ENCODE data around the gene ERC1. TPM values are rescaled to one million over a fixed set of nuclear protein-coding genes. Genes with fewer than 3 reads are reported as not detected.

The ERC1 gene
- total and polyA plus RNA-seq, 2 experiments from 2014 or later = 18.4 to 29.7 TPM

DNA sequence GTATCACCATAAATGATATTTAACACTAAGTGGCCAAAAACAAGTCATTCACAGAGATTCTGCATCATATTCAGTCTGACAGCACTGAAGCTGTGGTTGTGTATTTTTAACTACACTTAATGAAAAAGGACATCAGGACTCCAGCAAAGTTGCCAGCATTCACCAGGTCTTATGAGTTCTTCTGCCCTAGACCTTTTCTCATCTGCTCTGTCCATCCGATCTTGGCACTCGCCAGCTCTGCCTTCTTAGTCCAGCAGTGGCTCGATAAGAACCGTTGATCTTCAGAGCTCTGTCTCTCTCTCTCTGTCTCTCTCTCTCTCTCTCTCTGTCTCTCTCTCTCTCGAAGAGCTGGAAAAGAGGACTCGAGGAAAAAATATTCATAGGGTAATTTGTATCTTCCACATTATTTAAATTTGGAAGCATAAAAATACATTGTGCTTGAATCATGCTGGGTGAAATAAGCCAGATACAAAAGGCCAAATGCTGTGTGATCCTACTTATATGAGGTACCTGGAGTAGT lies 371.2 kb downstream of the ERC1 start:
- Histone ChIP-seq H3K4me1 (ENCODE audit: insufficient read depth) (no peaks in the 10 kb centered on the region), H3K4me2 (no peak overlapping the region), H3K27ac (no peak overlapping the region), H3K27me3 (no peaks in the 10 kb centered on the region), H3K79me2 (no peaks in the 10 kb centered on the region), H3K9me3 (ENCODE audit: low read depth) (no peaks in the 10 kb centered on the region), H3K9me2 (replicated peaks; ENCODE audit: insufficient read depth) (no peaks in the 10 kb centered on the region), H3K4me3 (no peak overlapping the region), H3K36me3 (replicated peaks; ENCODE audit: insufficient read depth, low read depth) (no peaks in the 10 kb centered on the region), H4K20me1 (ENCODE audit: insufficient read depth, poor library complexity, severe bottlenecking) (no peaks in the 10 kb centered on the region), H2AFZ (no peak overlapping the region)
- DNase-seq (ENCODE audit: low spot score) = no peak
- no peak for TF ChIP-seq EZH2 (IDR thresholded peaks at IDR 0.05; ENCODE audit: borderline replicate concordance)
- TF ChIP-seq, protein P1, sequence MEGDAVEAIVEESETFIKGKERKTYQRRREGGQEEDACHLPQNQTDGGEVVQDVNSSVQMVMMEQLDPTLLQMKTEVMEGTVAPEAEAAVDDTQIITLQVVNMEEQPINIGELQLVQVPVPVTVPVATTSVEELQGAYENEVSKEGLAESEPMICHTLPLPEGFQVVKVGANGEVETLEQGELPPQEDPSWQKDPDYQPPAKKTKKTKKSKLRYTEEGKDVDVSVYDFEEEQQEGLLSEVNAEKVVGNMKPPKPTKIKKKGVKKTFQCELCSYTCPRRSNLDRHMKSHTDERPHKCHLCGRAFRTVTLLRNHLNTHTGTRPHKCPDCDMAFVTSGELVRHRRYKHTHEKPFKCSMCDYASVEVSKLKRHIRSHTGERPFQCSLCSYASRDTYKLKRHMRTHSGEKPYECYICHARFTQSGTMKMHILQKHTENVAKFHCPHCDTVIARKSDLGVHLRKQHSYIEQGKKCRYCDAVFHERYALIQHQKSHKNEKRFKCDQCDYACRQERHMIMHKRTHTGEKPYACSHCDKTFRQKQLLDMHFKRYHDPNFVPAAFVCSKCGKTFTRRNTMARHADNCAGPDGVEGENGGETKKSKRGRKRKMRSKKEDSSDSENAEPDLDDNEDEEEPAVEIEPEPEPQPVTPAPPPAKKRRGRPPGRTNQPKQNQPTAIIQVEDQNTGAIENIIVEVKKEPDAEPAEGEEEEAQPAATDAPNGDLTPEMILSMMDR (IDR thresholded peaks at IDR 0.05; ENCODE audit: poor library complexity) = no peak
- TF ChIP-seq EZH2phosphoT487 (IDR thresholded peaks at IDR 0.05; ENCODE audit: low read depth, severe bottlenecking, unreplicated experiment) = no peak
- WGBS (ENCODE audit: low lambda C conversion rate, missing lambda C conversion rate) = 88% methylated on average over 6 of the region's 6 CpGs

DNA sequence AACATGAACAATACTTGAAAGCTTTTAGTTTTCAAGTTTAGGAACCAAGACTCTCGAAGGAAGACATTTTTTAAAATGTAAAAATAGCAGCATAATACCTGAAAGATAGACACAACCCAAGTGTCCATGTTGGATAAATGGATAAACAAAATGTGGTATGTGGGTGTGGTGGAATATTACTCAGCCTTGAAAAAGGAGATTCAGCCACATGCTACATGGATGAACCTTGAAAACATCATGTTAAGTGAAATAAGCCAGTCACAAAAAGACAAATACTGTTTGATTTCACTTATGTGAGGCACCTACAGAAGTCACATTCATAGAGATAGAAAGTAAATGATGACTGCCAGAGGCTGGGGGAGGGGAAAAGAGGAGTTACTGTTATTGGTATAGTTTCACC lies 374.7 kb downstream of the ERC1 start:
- Histone ChIP-seq H3K4me3 (no peak overlapping the region), H3K27me3 (no peaks in the 10 kb centered on the region), H3K36me3 (replicated peaks; ENCODE audit: insufficient read depth, low read depth) (no peaks in the 10 kb centered on the region), H3K9me3 (ENCODE audit: low read depth) (no peaks in the 10 kb centered on the region), H3K4me1 (ENCODE audit: insufficient read depth) (no peaks in the 10 kb centered on the region), H3K4me2 (no peak overlapping the region), H3K27ac (no peak overlapping the region), H2AFZ (no peak overlapping the region), H3K9me2 (replicated peaks; ENCODE audit: insufficient read depth) (no peaks in the 10 kb centered on the region), H4K20me1 (ENCODE audit: insufficient read depth, poor library complexity, severe bottlenecking) (no peaks in the 10 kb centered on the region), H3K79me2 (no peaks in the 10 kb centered on the region)
- 96% methylated on average over 1 of the region's 1 CpG for WGBS (ENCODE audit: low lambda C conversion rate, missing lambda C conversion rate)
- TF ChIP-seq, protein P1 (IDR thresholded peaks at IDR 0.05; ENCODE audit: poor library complexity) = no peak
- no peak for TF ChIP-seq EZH2phosphoT487 (IDR thresholded peaks at IDR 0.05; ENCODE audit: low read depth, severe bottlenecking, unreplicated experiment)
- no peak for TF ChIP-seq EZH2 (IDR thresholded peaks at IDR 0.05; ENCODE audit: borderline replicate concordance)
- DNase-seq (ENCODE audit: low spot score) = no peak

- TF ChIP-seq EZH2phosphoT487 (IDR thresholded peaks at IDR 0.05; ENCODE audit: low read depth, severe bottlenecking, unreplicated experiment) (no peak), EZH2 (IDR thresholded peaks at IDR 0.05; ENCODE audit: borderline replicate concordance) (no peak)
- TF ChIP-seq, protein P1 (IDR thresholded peaks at IDR 0.05; ENCODE audit: poor library complexity) = no peak
- H3K4me3 ChIP-seq = no peak overlapping the region
- H3K79me2 ChIP-seq = no peaks in the 10 kb centered on the region
- no peaks in the 10 kb centered on the region for H3K9me2 ChIP-seq (replicated peaks; ENCODE audit: insufficient read depth)
- no peaks in the 10 kb centered on the region for H3K9me3 ChIP-seq (ENCODE audit: low read depth)
- H2AFZ ChIP-seq = no peak overlapping the region
- DNase-seq (ENCODE audit: low spot score) = no peak
- no peaks in the 10 kb centered on the region for H3K4me1 ChIP-seq (ENCODE audit: insufficient read depth)
- no peaks in the 10 kb centered on the region for H3K36me3 ChIP-seq (replicated peaks; ENCODE audit: insufficient read depth, low read depth)
- no peaks in the 10 kb centered on the region for H3K27me3 ChIP-seq
- no peak overlapping the region for H3K27ac ChIP-seq
- H4K20me1 ChIP-seq (ENCODE audit: insufficient read depth, poor library complexity, severe bottlenecking) = no peaks in the 10 kb centered on the region
- WGBS (ENCODE audit: low lambda C conversion rate, missing lambda C conversion rate) = 68% methylated on average over 10 of the region's 10 CpGs
- H3K4me2 ChIP-seq = no peak overlapping the region
Measured at GRCh38 chr12:1367331-1368291, 376.6 kb downstream of the ERC1 start.

Measured in hepatocyte (in vitro differentiated cells).